HCEC 1CT (cell line): ENCODE results near the gene MINDY1.

Source experiments
- DNase-seq: peaks from one replicate; pipeline ENCODE4 v3.0.0-alpha.2; 2017

MINDY1 gene

GRCh38 chr1:151006327-151007052, at the start of gene MINDY1:
TSS of gene MINDY1 (minus strand) at chr1:151006902. CDS start at chr1:151002617, 4,285 bp downstream.
- DNase-seq: peak; percentile 86

- DNase-seq: no peak
Measured at GRCh38 chr1:151056149-151056548, 49.4 kb upstream of the MINDY1 start.

- DNase-seq: no peak
Measured at GRCh38 chr1:151055581-151055980, 48.9 kb upstream of the MINDY1 start.

- no peak for DNase-seq
Measured at GRCh38 chr1:151054971-151055547, 48.4 kb upstream of the MINDY1 start.

GRCh38 chr1:151051356-151052009, 44.8 kb upstream of the MINDY1 start:
- no peak for DNase-seq

- no peak for DNase-seq
Measured at GRCh38 chr1:151050051-151050688, 43.5 kb upstream of the MINDY1 start.

- no peak for DNase-seq
Measured at GRCh38 chr1:151049458-151049857, 42.8 kb upstream of the MINDY1 start.

GRCh38 chr1:151048645-151049032, 41.9 kb upstream of the MINDY1 start:
- DNase-seq: no peak

GRCh38 chr1:151047925-151048644, 41.4 kb upstream of the MINDY1 start:
- DNase-seq: peak; percentile 74

GRCh38 chr1:151047591-151047924, 40.9 kb upstream of the MINDY1 start, which contains the start of gene C1orf56:
TSS of gene C1orf56 (plus strand) at chr1:151047751. CDS start at chr1:151047848, 97 bp downstream.
- peak; percentile 61 for DNase-seq

GRCh38 chr1:151043163-151043562, 36.5 kb upstream of the MINDY1 start:
- no peak for DNase-seq

- DNase-seq: no peak
Measured at GRCh38 chr1:151039521-151039920, 32.8 kb upstream of the MINDY1 start.

- no peak for DNase-seq
Measured at GRCh38 chr1:151037032-151037431, 30.3 kb upstream of the MINDY1 start.

- DNase-seq: no peak
Measured at GRCh38 chr1:151036356-151036755, 29.7 kb upstream of the MINDY1 start, which contains the start of gene BNIPL. TSS of gene BNIPL (plus strand) at chr1:151036586. CDS start at chr1:151036726, 140 bp downstream.

- no peak for DNase-seq
Measured at GRCh38 chr1:151035167-151035566, 28.5 kb upstream of the MINDY1 start.

- DNase-seq: no peak
Measured at GRCh38 chr1:151032164-151032563, 25.5 kb upstream of the MINDY1 start.

- DNase-seq: no peak
Measured at GRCh38 chr1:151026460-151026859, 19.8 kb upstream of the MINDY1 start.

- DNase-seq: peak; percentile 60
Measured at GRCh38 chr1:151024540-151025146, 17.9 kb upstream of the MINDY1 start.

- no peak for DNase-seq
Measured at GRCh38 chr1:151013518-151013917, 6.8 kb upstream of the MINDY1 start.

- no peak for DNase-seq
Measured at GRCh38 chr1:151012684-151013471, 6.2 kb upstream of the MINDY1 start.

GRCh38 chr1:151011154-151011850, 4.6 kb upstream of the MINDY1 start:
- DNase-seq: no peak
